Mesenchymal stem cell (in vitro differentiated cells and primary cell): ENCODE results near the gene TMED10.

ENCODE experiments used
- DNase-seq: peaks from one replicate; pipeline ENCODE4 v3.0.0-alpha.2; 2013
- H2AFZ ChIP-seq: one replicate; pipeline ENCODE4 v1.6.1; 2013; ENCODE audit warnings: low read depth, mild to moderate bottlenecking, control low read depth, inconsistent platforms, low read length, moderate library complexity
- H2AK5ac ChIP-seq: 2 replicates; pipeline ENCODE4 v1.6.1; 2013; ENCODE audit warnings: low read length, moderate library complexity, mild to moderate bottlenecking, inconsistent platforms; ENCODE audit not compliant: severe bottlenecking
- H2BK120ac ChIP-seq: one replicate; pipeline ENCODE4 v1.6.1; 2013; ENCODE audit warnings: low read depth, mild to moderate bottlenecking, inconsistent platforms, low read length, moderate library complexity
- H2BK12ac ChIP-seq, 2 experiments: one replicate each; pipeline ENCODE4 v1.6.1; 2013; ENCODE audit warnings: inconsistent platforms in 2 of 2, low read length in 2 of 2, mild to moderate bottlenecking in 2 of 2, moderate library complexity in 2 of 2, control low read depth in 1 of 2
- H2BK15ac ChIP-seq: one replicate; pipeline ENCODE4 v1.6.1; 2013; ENCODE audit warnings: mild to moderate bottlenecking, low read depth, inconsistent platforms; ENCODE audit not compliant: poor library complexity, severe bottlenecking
- H2BK5ac ChIP-seq: 2 replicates; pipeline ENCODE4 v1.6.1; 2013; ENCODE audit warnings: low read depth, mild to moderate bottlenecking, low read length, control low read depth, inconsistent platforms; ENCODE audit not compliant: poor library complexity, severe bottlenecking
- H3K14ac ChIP-seq, 2 experiments: one replicate each; pipeline ENCODE4 v1.6.1; 2013; ENCODE audit warnings: inconsistent platforms in 2 of 2, low read length in 2 of 2, control low read depth in 1 of 2, mild to moderate bottlenecking in 1 of 2, moderate library complexity in 1 of 2
- H3K18ac ChIP-seq, 2 experiments: one replicate each; pipeline ENCODE4 v1.6.1; 2013; ENCODE audit warnings: inconsistent platforms in 2 of 2, low read length in 2 of 2, control low read depth in 1 of 2, low read depth in 1 of 2, mild to moderate bottlenecking in 1 of 2
- H3K23ac ChIP-seq, 2 experiments: one replicate each; pipeline ENCODE4 v1.6.1; 2013; ENCODE audit warnings: inconsistent platforms in 2 of 2, low read length in 2 of 2, mild to moderate bottlenecking in 2 of 2, moderate library complexity in 2 of 2, control low read depth in 1 of 2
- H3K27ac ChIP-seq: 2 replicates; pipeline ENCODE4 v1.5.1; 2013; ENCODE audit warnings: mild to moderate bottlenecking, moderate library complexity, low read length, control low read depth, inconsistent platforms; ENCODE audit not compliant: poor library complexity, severe bottlenecking
- H3K27me3 ChIP-seq, 2 experiments: 2 replicates each; pipeline versions ENCODE4 v1.6.1 to v1.7.0; 2013; ENCODE audit warnings: low read length in 2 of 2, mild to moderate bottlenecking in 2 of 2, moderate library complexity in 2 of 2, control low read depth in 1 of 2, inconsistent platforms in 1 of 2; ENCODE audit not compliant: control insufficient read depth in 1 of 2, insufficient read depth in 1 of 2
- H3K36me3 ChIP-seq, 2 experiments: 2 replicates each; pipeline versions ENCODE4 v1.6.1 to v1.7.0; 2013; ENCODE audit warnings: low read length in 2 of 2, control low read depth in 1 of 2, inconsistent platforms in 1 of 2, low read depth in 1 of 2, mild to moderate bottlenecking in 1 of 2; ENCODE audit not compliant: insufficient read depth in 2 of 2, control insufficient read depth in 1 of 2
- H3K4ac ChIP-seq, 2 experiments: one replicate each; pipeline ENCODE4 v1.6.1; 2013; ENCODE audit warnings: inconsistent platforms in 2 of 2, low read length in 2 of 2, mild to moderate bottlenecking in 2 of 2, moderate library complexity in 2 of 2, control low read depth in 1 of 2, low read depth in 1 of 2
- H3K4me1 ChIP-seq: 2 replicates; pipeline ENCODE4 v1.6.1; 2013; ENCODE audit warnings: low read depth, low read length, control low read depth; ENCODE audit not compliant: control insufficient read depth, insufficient read depth
- H3K4me2 ChIP-seq: 2 replicates; pipeline ENCODE4 v1.6.1; 2013; ENCODE audit warnings: low read length, mild to moderate bottlenecking, inconsistent platforms; ENCODE audit not compliant: poor library complexity, severe bottlenecking
- H3K4me3 ChIP-seq, 2 experiments: 2 replicates each; pipeline versions ENCODE4 v1.5.1 to v1.7.0; 2013; ENCODE audit warnings: low read length in 2 of 2, mild to moderate bottlenecking in 2 of 2, control low read depth in 1 of 2, low read depth in 1 of 2; ENCODE audit not compliant: insufficient read depth in 1 of 2
- H3K79me1 ChIP-seq: replicated peaks from 2 replicates; pipeline ENCODE4 v1.6.1; 2013; ENCODE audit warnings: mild to moderate bottlenecking, control low read depth, low read length, inconsistent platforms; ENCODE audit not compliant: poor library complexity, severe bottlenecking
- H3K9ac ChIP-seq: 2 replicates; pipeline ENCODE4 v1.7.0; 2013; ENCODE audit warnings: mild to moderate bottlenecking, low read length, moderate library complexity
- H3K9me3 ChIP-seq: 2 replicates; pipeline ENCODE4 v1.7.0; 2013; ENCODE audit warnings: mild to moderate bottlenecking, low read length; ENCODE audit not compliant: control insufficient read depth
- H4K8ac ChIP-seq: one replicate; pipeline ENCODE4 v1.6.1; 2013; ENCODE audit warnings: inconsistent platforms, mild to moderate bottlenecking, low read length, moderate library complexity
- H4K91ac ChIP-seq: one replicate; pipeline ENCODE4 v1.6.1; 2013; ENCODE audit warnings: mild to moderate bottlenecking, low read length, inconsistent platforms
- WGBS: methylation state at CpG from one replicate; pipeline ENCODE4 v1.1.7; 2013; ENCODE audit warnings: mixed read lengths; 5-methylcytosine and 5-hydroxymethylcytosine counted together

The TMED10 gene

GRCh38 chr14:75125617-75126016 is 50.8 kb downstream of the TMED10 start:
- Histone ChIP-seq H3K27ac (peak overlapping the region; percentile 17), H3K9ac (peak overlapping the region; percentile 93), H3K18ac (no peak overlapping the region), H3K9me3 (no peaks in the 10 kb centered on the region), H2BK12ac (no peak overlapping the region), H3K4me3 (peak overlapping the region in 1 of 2 experiments; percentile 91), H3K79me1 (peaks cover 5% of the 10 kb centered on the region), H3K36me3 (peaks cover 12 to 17% of the 10 kb centered on the region in 2 experiments), H2AFZ (no peak overlapping the region), H3K4ac (no peak overlapping the region), H3K14ac (no peak overlapping the region), H2BK15ac (no peak overlapping the region), H4K91ac (no peak overlapping the region), H3K4me1 (peaks cover 3% of the 10 kb centered on the region), H2BK120ac (no peak overlapping the region), H2BK5ac (no peak overlapping the region), H3K23ac (no peak overlapping the region), H3K4me2 (peak overlapping the region; percentile 61), H3K27me3 (no peaks in the 10 kb centered on the region), H2AK5ac (no peak overlapping the region), H4K8ac (no peak overlapping the region)
- peak; percentile 82 for DNase-seq
- 35% methylated on average over 3 of the region's 5 CpGs for WGBS

DNA sequence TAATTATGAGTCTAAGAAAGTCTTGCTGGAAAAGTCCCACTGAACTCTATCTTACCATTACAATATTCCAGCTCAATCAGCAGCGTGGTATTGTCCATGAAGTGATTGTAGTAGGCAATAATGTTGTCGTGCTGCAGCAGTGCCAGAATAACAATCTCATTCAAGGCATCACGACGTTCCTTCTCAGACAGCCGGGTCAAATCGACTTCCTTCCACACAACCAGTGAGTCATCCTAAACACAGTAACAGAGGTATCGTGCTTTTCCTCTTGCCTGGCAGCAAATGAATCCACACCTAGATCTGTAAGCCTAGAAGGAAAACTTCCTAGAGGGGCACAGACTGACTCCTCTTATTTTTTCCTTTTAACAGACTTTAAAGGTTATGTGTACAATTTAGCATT is 52.4 kb downstream of the TMED10 start:
- H3K4me3 ChIP-seq: no peak overlapping the region
- 6% methylated on average over 6 of the region's 7 CpGs for WGBS
- H2BK5ac ChIP-seq: no peak overlapping the region
- H3K4me1 ChIP-seq: peaks cover 3% of the 10 kb centered on the region
- no peak overlapping the region for H3K4me2 ChIP-seq
- H3K36me3 ChIP-seq: peaks cover 12 to 29% of the 10 kb centered on the region in 2 experiments
- H3K9ac ChIP-seq: peak overlapping the region; percentile 93
- H2AFZ ChIP-seq: no peak overlapping the region
- H3K23ac ChIP-seq: no peak overlapping the region
- no peak overlapping the region for H3K18ac ChIP-seq
- H2AK5ac ChIP-seq: no peak overlapping the region
- no peak overlapping the region for H2BK120ac ChIP-seq
- H3K27ac ChIP-seq: peak overlapping the region; percentile 51
- no peak overlapping the region for H3K14ac ChIP-seq
- H2BK15ac ChIP-seq: no peak overlapping the region
- no peak overlapping the region for H3K4ac ChIP-seq
- peak; percentile 92 for DNase-seq
- H4K8ac ChIP-seq: no peak overlapping the region
- H4K91ac ChIP-seq: no peak overlapping the region
- H3K9me3 ChIP-seq: no peaks in the 10 kb centered on the region
- peaks cover 2% of the 10 kb centered on the region for H3K79me1 ChIP-seq
- H2BK12ac ChIP-seq: no peak overlapping the region
- H3K27me3 ChIP-seq: no peaks in the 10 kb centered on the region

- Histone ChIP-seq H3K4me3 (no peak overlapping the region), H3K23ac (no peak overlapping the region), H2BK12ac (no peak overlapping the region), H4K91ac (no peak overlapping the region), H2AK5ac (no peak overlapping the region), H3K36me3 (peaks cover 2 to 47% of the 10 kb centered on the region in 2 experiments), H3K4ac (no peak overlapping the region), H3K9me3 (no peaks in the 10 kb centered on the region), H3K9ac (no peak overlapping the region), H3K4me1 (peaks cover 3% of the 10 kb centered on the region), H3K79me1 (peaks cover 2% of the 10 kb centered on the region), H3K18ac (no peak overlapping the region), H3K27ac (no peak overlapping the region), H2BK15ac (no peak overlapping the region), H2BK5ac (no peak overlapping the region), H3K14ac (no peak overlapping the region), H2AFZ (no peak overlapping the region), H4K8ac (no peak overlapping the region), H3K27me3 (no peaks in the 10 kb centered on the region), H2BK120ac (no peak overlapping the region), H3K4me2 (no peak overlapping the region)
- no peak for DNase-seq
- WGBS: 98% methylated on average over 6 of the region's 7 CpGs
These were observed 54.9 kb downstream of the TMED10 start for GRCh38 chr14:75121552-75121951.

- H3K79me1 ChIP-seq: peaks cover 2% of the 10 kb centered on the region
- H4K91ac ChIP-seq: no peak overlapping the region
- H2BK120ac ChIP-seq: no peak overlapping the region
- no peak overlapping the region for H2BK5ac ChIP-seq
- no peak overlapping the region for H3K4me3 ChIP-seq
- WGBS: 97% methylated on average over 3 of the region's 3 CpGs
- no peak overlapping the region for H3K4ac ChIP-seq
- peaks cover 3% of the 10 kb centered on the region for H3K4me1 ChIP-seq
- no peak overlapping the region for H4K8ac ChIP-seq
- no peak overlapping the region for H2BK12ac ChIP-seq
- H2BK15ac ChIP-seq: no peak overlapping the region
- no peak overlapping the region for H3K4me2 ChIP-seq
- no peak overlapping the region for H3K14ac ChIP-seq
- no peak overlapping the region for H3K9ac ChIP-seq
- H3K18ac ChIP-seq: no peak overlapping the region
- H3K9me3 ChIP-seq: no peaks in the 10 kb centered on the region
- no peak overlapping the region for H2AK5ac ChIP-seq
- no peaks in the 10 kb centered on the region for H3K27me3 ChIP-seq
- H3K36me3 ChIP-seq: peaks cover 0 to 55% of the 10 kb centered on the region in 2 experiments
- no peak overlapping the region for H3K27ac ChIP-seq
- H2AFZ ChIP-seq: no peak overlapping the region
- no peak for DNase-seq
- H3K23ac ChIP-seq: no peak overlapping the region
These were observed 55.7 kb downstream of the TMED10 start for GRCh38 chr14:75120541-75121291.
